Activated CD4-positive, alpha-beta T cell treated with anti-CD3 and anti-CD28 coated beads, Interleukin-2, amount 50 U/mL, for 24 hours (primary cell): Measurements from ENCODE around the gene CARS2.
"Not testable (repeated sequence)": the region's sequence is repeated elsewhere in the genome, so short reads cannot be mapped to it uniquely, and the experiment has no call there.

Experiments
- DNase-seq, 2 donors: peaks; one replicate each; pipeline ENCODE4 v3.0.0-alpha.2; 2020; ENCODE audit warnings: low read depth in 1 of 2, low spot score in 1 of 2

The CARS2 gene

DNA sequence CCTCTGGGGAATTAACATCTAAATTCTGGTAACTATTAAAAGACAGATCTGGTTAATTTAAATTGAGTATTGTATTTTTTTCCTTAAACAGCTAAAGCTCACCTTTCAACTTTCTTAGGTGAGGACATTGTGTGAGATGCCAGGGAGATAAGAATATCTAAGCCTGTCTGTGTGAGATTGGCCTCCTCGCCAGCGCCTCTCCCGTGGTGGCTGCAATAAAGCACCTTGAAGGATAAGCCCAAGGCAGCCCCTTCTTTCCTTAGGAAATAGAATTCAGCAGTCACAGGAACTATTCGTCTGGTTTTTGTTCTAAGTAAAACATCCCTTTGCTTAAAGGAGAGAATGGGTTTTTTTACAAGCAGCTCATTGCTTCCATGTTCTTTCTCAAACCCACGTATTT is 66.0 kb downstream of the CARS2 start:
- DNase-seq: no peak

DNA sequence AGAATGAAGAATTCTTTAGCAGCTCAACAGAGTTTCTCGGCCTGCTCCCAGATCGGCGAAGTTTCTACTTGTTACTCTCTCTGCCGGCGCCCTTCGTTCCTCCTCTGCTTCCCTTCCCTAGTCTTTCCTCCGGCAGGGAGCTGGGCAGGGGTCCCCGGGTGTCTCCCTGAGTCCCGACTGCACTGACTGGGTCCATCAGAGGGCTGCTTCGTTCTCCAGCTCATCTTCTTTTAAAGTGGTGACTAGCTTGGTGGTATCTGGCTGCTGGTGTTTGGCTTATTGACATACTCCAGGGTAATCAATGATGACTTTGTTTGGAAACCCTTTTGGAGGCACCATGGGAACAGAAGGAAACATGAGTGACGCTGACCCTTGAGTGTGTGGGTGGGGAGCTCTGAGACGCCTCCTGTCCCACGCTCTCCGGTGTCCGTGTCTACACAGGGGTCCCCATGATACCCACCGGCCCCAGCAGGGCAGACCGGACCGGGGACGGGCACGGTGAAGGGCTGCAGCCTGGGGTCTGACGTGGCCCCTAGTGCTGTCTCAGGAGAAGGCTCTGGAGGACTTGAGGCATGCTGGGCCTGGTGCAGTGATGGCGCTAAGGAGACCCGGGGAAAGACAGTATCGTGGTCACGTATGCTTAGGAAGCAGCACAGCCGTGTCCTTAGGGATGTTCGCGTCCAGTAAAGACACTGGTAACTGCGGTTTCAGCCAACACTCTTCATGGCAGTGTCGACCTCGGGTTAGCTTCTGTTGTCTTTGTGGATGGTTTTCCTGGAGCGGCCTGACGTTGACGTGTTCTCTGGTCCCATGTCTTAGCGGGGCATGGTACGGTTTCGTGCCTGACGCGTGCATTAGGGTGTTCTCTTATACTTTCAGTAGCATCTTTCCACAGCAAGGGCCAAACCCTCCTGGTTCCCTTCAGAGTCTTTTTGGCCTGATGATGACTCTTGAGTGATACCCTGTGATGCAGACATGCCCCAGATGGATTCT is 66.8 kb downstream of the CARS2 start:
- DNase-seq: no peak

DNA sequence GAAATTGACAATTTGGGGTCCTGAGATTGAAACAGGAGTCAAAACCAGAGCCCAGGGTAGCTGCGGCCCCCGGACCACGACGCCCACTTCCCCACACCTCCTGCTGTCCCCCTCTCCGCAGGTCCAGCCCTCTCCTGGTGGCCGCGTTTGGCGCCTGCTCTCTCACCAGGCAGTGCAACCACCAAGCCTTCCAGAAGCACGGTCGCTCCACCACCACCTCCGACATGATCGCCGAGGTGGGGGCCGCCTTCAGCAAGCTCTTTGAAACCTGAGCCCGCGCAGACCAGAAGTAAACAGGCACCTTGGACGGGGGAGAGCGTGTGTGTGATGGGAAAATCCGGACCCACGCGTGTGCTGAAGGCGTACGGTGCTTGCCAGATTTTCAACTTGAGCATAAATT is 67.7 kb downstream of the CARS2 start:
- no peak for DNase-seq

DNA sequence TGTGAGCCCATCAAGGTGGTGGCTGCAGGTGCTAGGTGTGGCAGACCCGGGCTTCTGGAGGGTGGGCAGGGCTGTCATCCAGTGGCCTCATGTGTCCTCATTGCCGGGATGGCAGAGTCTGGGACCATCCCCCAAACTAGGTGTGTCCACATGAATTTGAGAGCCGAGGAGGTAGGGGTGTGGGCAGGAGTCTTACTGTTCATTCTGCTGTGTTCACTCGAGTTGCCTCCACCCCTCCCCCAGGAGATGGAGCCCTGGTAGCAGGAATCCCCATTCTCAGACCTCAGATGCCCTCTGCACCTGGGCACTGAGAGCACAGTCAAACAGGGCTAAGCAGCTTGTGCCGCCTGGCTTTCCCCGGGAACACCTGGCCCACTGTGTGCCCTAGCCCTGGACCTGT is 68.2 kb downstream of the CARS2 start:
- DNase-seq: no peak

DNA sequence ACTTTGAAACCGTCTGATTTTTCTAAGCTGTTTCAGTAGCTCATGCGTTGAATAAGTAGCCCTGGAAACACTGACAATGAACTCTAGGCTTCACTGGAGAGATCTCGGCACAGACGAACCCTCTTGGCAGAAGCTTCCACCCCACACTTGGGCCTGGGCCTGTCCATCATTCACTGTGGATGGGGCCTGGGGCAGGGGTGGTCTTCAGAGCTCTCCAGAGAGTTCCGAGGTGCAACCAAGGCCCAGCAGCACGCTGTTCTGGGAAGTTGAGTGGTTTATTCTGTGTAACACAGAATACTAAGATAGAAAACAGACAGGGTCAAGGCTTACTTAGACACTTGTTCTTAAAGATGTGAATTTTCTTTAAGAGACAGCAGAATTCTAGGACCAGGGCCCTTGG is 68.6 kb downstream of the CARS2 start:
- DNase-seq: no peak

DNA sequence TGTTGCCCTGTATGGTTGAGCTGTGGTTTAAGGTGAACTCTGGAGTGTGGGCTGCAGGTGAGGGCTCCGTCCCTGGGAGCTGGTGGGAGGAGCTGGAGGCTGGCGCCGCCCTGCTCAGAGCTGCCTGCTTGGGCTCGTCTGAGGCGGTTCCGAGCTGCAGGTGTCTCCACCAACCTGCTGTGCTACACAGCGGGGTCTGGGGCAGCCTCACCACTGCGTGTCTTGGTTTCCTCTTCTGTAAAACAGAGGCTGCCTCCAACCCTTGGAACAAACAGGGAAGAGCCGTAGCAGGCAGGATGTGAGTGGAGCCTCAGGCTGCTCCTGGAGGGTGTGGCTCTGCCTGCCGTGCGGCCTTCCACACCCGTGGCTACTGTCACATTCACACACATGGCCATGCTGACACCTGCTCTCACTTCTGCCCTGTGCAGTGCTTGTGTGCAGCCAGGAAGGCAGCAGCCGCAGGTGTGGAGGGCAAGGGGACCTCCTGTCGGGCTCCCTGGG is 69.2 kb downstream of the CARS2 start:
- DNase-seq: no peak

DNA sequence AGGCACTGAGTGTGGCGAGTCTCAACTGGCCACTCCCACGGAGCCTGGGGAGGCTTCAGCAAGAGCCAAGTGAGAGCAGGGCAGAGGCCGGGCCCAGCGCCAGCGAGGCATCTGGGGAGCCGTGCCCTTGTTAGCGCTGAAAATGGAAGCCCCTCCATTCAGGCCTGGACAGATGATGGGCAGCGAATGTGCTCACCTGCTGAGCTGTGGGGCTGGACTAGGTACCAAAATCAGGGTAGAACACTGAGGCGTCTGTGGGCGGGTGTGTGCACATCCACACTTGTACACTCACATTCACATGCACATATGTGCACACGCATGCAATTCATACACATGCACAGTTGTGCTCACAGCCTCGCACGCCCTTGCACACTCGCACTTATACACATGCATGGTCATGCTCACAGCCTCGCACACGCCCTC is 69.9 kb downstream of the CARS2 start:
- no peak for DNase-seq

DNA sequence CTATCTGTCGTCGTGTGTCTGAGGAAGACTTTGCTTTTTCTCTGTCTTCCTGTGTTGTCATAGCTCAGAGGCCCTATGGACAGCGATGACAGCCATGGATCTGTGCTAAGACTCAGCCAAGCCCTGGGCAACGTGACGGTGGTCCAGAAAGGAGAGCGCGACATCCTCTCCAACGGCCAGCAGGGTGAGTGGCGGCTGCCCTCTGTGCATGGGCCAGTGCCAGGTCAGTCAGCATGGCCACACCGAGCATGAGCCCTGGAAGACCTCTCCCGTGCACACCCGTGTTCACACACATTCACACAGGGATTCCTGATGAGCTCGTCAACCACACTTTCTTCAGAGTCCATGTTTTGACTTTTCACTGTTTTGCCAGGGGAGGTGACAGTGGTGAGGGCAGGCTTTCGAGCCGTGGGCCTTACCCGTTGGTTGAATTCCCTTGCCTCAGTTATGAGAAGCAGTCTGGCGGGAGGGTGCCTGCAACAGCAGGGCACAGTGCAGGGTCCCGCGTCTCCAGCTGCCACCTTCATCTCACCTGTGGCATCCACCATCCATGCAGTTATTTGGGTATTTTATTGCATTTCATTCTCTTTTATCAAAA is 70.4 kb downstream of the CARS2 start:
- no peak for DNase-seq

DNA sequence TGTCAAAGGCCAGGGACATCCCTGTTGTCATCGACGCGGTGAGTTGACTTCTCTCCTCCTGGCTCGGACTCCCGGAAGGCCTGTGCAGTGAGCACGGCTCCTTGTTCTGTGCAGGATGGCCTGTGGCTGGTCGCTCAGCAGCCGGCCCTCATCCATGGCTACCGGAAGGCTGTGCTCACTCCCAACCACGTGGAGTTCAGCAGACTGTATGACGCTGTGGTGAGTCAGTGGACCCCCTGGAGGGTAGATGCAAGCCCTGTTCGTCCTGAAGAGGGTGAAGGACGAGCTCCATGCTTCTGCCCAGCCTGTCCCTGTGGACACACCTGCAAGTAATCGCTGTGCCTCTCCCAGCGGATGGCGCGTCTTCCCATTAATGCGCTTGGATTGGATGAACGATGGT is 71.4 kb downstream of the CARS2 start:
- DNase-seq: no peak

DNA sequence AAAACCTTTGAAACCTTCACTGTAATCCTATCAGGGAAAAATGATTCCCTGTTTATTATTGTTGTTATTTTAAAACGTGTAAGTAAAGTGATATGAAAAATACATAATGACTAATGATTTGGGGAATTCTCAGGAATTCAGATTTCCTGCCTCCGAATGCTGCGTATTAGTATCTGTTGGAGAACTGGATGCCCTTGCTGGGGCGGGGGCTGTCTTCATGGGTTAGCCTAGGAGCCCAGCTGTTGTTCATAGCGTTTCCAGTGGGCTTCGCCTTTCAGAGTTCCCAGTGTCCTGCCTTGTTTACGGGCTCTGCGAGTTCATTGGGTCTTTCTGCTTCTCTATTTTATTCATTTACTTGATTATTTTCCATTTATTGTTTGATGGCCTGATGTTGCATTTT is 72.1 kb downstream of the CARS2 start:
- DNase-seq: no peak

DNA sequence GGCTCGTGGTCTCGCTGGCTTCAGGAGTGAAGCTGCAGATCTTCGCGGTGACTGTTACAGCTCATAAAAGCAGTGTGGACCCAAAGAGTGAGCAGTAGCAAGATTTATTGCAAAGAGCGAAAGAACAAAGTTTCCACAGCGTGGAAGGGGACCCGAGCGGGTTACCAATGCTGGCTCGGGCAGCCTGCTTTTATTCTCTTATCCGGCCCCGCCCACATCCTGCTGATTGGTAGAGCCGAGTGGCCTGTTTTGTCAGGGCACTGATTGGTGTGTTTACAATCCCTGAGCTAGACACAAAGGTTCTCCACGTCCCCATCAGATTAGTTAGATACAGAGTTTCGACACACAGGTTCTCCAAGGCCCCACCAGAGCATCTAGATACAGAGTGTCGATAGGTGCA is 73.7 kb downstream of the CARS2 start:
- not testable (repeated sequence) for DNase-seq

DNA sequence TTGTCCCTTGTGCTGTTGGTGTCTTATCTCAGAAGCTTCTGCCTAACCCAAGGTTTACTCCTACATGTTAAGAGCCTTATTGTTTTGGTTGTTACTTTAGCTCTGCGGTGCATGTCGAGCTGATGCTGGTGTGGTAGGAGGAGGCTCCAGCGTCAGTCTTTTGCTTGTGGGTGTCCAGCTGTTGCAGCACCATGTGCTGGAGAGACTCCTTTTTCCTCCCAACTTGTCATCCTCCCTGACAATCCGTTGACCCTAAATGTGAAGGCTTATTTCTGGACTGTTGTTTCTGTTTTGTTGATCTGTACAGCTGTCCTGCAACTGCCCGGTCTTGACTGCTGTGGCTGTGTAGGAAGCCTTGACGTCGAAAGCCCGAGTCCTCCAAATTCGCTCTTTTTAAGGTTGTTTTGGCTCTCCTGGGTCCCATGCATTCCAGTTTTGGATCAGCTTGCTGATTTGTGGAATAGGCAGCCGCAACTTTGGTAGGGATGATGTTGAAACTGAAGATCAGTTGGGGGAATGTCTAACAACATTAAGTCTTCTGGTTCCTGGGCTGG is 75.3 kb downstream of the CARS2 start:
- DNase-seq: no peak

DNA sequence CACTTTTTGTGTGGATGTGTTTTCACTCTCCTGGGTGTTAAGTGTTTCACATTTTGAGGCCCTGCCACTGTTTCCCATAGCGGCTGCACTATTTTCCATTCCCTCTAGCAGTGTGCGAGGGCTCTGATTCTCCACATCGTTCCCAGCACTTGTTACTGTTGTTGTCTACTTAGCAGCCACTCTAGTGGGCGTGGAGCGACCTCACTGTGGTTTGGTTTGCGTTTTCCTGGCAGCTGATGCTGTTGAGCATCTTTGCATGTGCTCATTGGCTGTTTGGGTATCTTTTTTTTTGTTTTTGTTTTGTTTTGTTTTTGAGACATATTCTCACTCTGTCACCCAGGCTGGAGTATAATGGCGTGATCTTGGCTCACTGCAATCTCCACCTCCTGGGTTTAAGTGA is 76.2 kb downstream of the CARS2 start:
- DNase-seq: no peak

DNA sequence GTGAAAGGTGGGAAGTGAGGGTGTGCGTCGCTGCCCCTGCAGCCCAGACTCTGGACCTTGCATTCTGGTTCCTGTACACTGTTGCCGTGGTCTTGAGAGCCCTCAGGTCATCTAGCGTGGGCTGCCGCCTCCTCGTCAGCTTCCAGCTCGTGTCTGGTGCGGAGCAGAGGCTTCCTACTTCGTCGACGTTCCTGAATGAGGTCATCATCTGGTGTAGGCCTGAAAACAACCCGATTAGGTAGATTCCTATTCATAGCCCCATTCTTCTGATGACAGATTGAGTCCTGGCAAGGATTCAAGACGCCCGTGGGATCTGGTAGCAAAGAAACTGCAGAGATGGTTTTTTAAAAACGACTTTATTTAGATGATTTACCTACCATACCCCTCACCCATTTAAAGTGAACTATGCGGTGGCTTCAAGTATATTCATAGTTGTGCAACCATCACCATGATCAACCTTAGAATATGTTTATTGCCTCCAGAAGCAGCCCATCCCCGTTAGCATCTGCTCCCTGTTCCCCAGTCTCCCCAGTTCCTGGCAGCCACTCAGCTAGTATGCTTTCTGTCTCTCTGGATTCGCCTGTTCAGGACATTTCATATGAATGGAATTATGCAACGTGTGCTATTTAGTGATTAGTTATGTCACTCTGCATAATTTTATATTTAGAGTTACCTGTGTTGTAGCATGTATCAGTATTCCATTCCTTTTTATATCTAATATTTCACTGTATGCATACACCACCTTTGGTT is 76.8 kb downstream of the CARS2 start:
- DNase-seq: no peak

DNA sequence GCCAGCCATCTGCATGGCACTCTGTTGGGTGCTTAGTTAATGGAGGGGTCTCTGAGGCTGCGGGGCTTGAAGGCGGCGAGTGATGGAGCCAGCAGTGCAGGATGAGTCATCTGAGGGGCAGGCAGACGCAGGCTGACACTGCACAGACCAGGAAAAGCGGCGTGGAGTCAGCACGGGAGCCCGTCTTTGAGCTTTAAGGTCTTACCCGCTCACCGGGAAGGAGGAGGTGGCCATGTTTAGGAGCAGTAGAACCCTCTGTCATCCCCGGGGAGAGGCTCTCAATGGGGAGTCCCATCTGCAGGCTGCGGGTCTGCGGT is 77.5 kb downstream of the CARS2 start:
- no peak for DNase-seq

DNA sequence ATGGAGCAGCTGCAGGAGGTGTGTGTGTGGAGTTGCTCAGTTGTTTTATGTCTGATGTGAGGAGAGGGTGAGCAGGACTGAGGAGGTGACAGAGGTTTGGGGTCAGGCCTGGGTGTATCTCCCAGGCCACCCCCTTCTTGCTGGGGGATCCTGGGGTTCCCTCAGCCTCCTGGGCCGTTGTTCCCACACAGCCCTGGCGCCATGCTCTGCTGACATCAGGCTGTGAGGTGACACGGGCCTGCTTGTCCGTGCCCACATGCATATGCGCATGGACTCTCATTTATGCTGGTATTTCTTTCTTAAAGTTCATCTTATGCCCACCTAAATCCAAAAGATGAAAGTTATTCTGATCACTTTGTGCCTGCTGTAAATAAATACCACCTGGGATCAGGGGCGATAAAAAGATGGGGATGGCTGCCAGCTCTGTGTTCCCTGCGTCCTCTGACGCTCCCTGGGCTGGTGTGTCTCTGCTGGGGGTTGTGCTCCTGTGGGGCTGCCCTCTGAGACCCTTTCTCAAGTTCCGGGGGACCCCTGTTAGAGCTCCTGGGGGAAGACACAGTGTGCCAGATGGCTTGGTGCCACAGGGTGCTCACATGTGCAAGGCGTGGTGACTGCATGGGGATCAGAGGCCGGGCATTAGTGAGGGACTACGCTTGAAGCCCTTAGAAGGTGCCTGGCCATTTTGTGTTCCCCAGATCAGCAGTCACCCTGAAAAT is 78.0 kb downstream of the CARS2 start:
- DNase-seq: no peak

DNA sequence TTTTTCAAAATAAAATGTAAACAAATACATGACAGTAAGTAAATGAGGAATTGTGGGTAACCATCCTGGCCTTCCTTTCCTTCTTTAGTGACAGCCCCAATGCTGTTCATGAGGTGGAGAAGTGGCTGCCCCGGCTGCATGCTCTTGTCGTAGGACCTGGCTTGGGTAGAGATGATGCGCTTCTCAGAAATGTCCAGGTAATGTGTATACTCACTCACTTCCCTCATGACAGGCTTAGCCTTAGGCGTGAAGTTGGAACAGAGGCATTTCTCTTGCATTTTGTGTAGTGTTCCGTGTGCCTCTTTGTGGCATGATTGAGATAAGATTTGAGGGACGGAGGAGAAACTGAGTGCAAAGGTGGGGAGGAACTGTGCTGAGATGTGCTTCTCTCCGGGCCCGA is 78.6 kb downstream of the CARS2 start:
- no peak for DNase-seq

DNA sequence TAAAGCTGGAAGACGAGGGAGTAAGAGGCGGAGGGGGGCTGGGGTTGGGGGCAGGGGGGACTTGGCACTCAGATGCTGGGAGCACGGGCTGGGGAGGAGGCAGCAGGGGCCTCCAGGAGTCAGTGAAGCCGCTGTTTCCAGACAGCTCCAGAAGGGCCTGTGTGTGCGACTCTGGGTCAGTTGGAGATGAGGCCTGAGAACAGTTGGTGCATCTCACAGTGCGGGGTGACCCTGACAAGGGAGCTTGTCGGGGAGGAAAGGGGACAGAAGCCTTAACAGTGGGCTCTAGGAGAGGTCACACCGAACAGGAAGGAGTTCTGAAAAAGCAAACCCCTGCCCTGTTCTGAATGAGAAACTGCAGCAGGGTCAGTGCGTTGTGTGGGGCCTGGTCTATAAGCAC is 79.4 kb downstream of the CARS2 start:
- no peak for DNase-seq

DNA sequence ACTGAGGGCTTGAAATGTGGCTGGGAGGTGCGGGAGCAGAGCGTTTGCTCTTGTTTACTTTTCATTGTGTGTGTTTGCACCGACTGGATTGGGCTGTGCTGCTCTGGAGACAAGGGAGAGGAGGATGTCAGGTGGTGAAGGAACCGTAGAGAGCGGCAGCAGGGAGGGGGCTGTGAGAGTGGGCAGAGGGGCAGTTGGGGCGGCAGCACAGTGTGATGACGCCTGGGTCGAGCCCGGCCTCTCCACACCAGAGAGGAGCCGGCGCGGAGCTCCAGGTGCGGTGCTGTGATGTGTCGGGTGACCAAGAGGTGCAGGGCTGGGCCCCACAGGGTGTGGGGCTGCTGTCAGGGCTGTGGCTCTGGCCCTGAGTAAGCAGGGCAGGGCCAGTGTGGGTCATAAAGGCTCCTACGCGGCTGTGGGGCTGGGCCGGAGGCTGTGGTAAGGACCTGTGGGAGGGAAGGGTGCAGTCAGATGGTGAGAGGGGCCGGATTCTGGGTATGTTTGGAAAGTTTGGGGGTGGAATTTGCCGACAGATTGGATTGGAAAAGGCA is 80.1 kb downstream of the CARS2 start:
- no peak for DNase-seq
